Epidermal melanocyte (primary cell): ENCODE measurements around the gene ARF1.

Experiments used
- DNase-seq: peaks from one replicate; pipeline ENCODE4 v3.0.0; 2011; ENCODE audit warnings: low spot score; ENCODE audit not compliant: insufficient read length

The ARF1 gene

GRCh38 chr1:228085287-228085951 is 2.9 kb downstream of the ARF1 start:
- no peak for DNase-seq

GRCh38 chr1:228087771-228088251 is 5.3 kb downstream of the ARF1 start:
- no peak for DNase-seq

- DNase-seq = no peak
Measured at GRCh38 chr1:228088586-228089498, 6.3 kb downstream of the ARF1 start.

GRCh38 chr1:228089519-228090380 is 7.2 kb downstream of the ARF1 start:
- no peak for DNase-seq

- DNase-seq = no peak
Measured at GRCh38 chr1:228090613-228091081, 8.1 kb downstream of the ARF1 start.

- no peak for DNase-seq
Measured at GRCh38 chr1:228091084-228091483, 8.6 kb downstream of the ARF1 start.

GRCh38 chr1:228092342-228093049 is 10.0 kb downstream of the ARF1 start:
- DNase-seq = no peak

- no peak for DNase-seq
Measured at GRCh38 chr1:228093050-228093906, 10.8 kb downstream of the ARF1 start.

- DNase-seq = no peak
Measured at GRCh38 chr1:228094432-228095016, 12.0 kb downstream of the ARF1 start.

GRCh38 chr1:228095161-228095560 is 12.7 kb downstream of the ARF1 start:
- DNase-seq = no peak

GRCh38 chr1:228095938-228096337 is 13.4 kb downstream of the ARF1 start:
- DNase-seq = no peak

- no peak for DNase-seq
Measured at GRCh38 chr1:228096416-228097332, 14.2 kb downstream of the ARF1 start.

GRCh38 chr1:228097333-228098081 is 15.0 kb downstream of the ARF1 start:
- no peak for DNase-seq

- no peak for DNase-seq
Measured at GRCh38 chr1:228098323-228098931, 15.9 kb downstream of the ARF1 start.

GRCh38 chr1:228099331-228099732 is 16.8 kb downstream of the ARF1 start:
- no peak for DNase-seq

GRCh38 chr1:228100822-228101613 is 18.5 kb downstream of the ARF1 start:
- no peak for DNase-seq
